ENCODE measurements around the gene RGS6.

The RGS6 gene

DNA sequence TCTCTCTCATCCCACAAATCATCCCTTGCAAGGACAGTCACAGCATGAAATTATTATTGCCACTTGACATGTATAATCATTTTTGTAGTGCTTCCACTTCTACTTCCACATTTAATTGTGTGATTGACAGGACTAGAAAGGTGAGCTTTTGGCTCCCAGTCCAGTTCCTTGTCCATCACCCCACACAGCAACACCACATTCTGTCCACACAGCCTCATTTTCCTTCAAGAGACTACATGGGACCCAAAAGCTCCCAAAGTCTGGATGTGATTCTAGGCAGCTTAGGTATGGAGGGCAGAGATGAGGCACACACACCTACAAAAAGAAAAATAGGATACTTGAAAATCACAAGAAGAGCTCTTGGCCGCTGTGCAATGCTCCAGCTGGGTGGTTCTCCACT is 595.4 kb downstream of the RGS6 start:
- DNase-seq (ENCODE audit: low read depth): no peak

GRCh38 chr14:72528059-72528862 is 596.0 kb downstream of the RGS6 start:
- no peak for DNase-seq (ENCODE audit: low read depth)

DNA sequence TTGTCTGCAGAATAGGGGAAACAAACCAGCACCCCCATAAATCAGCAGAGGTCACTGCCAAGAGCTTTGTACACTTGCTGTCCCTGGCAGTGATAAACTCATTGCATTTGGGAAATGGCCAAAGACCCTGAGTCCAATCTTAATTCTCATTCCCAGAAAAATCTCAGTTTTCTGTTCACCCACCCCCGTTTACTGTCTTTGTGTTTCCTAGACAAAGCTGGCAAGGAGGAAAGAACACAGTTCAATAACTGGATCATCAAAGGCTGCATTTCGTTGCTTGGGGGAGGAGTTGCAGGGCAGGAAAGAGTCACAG is 596.6 kb downstream of the RGS6 start:
- no peak for DNase-seq (ENCODE audit: low read depth)

GRCh38 chr14:72532686-72533454 is 600.6 kb downstream of the RGS6 start:
- no peak for DNase-seq (ENCODE audit: low read depth)

DNA sequence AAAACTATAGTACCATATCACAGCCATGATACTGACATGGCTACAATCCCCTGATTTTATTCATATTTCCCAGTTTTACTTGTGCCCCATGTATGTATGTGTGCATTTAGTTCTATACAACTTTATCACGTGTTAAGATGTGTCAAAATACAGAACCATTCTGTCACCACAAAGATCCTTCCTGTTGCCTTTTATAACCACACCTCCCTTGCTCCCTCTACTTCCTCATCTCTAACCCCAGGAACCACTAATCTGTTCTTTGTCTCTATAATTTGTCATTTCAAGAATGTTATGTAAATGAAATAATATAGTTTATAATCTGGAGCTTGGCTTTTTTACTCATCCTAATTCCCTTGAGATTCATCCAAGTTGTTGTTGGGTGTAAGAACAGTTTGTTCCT is 603.3 kb downstream of the RGS6 start:
- DNase-seq (ENCODE audit: low read depth): no peak

DNA sequence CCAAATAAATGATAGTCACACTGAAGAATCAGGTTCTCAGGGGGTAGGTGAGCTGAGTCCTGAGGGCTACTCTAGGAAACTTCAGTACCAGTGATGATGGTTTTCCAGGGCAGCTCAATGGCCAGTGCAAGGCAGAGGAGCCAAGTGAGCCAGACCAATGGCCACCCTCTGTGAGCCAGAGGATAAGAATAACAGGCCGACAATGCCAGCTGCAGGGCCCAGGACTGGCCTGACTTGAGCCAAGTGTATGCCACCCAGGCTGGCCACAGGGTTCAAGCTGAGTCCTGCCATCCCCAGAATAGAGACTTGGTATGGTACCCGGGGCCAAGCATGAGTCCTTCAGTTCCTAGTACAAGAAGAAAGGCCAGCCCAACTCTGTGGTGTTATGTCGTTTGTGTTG is 606.2 kb downstream of the RGS6 start:
- DNase-seq (ENCODE audit: low read depth): no peak

DNA sequence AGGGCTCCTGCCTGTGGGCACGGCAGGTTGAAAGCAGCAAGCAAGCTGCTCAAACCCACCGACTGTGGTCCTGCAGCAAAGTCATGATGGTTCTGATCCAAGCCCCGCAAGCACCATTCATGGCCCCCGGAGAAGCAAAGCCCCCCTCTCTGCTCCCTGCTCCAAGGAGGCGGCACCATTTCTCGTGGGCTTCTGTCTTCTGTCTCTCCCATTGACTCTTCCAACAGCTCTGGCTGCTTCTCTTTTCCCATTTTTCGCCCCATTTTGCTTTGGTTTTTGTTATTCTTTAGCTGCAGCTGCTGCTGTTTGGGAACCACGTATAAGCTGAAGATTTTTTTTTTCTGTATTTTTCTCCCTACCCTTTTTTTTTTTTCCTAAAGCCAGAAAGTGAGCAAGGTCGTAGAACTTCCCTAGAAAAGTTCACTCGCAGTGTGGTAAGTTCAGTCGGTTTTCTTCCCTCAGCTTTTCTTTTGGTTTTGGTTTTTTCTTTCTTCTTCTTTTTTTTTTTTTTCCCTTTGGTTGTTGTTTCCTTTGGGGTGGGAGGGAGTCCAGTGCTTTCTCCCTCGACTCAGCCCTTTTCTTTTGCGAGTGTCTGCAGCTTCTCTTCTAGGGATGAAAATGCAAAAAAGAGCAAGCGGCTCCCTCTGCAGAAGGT is 607.6 kb downstream of the RGS6 start:
- no peak for DNase-seq (ENCODE audit: low read depth)

GRCh38 chr14:72540836-72541235 is 608.6 kb downstream of the RGS6 start:
- no peak for DNase-seq (ENCODE audit: low read depth)

DNA sequence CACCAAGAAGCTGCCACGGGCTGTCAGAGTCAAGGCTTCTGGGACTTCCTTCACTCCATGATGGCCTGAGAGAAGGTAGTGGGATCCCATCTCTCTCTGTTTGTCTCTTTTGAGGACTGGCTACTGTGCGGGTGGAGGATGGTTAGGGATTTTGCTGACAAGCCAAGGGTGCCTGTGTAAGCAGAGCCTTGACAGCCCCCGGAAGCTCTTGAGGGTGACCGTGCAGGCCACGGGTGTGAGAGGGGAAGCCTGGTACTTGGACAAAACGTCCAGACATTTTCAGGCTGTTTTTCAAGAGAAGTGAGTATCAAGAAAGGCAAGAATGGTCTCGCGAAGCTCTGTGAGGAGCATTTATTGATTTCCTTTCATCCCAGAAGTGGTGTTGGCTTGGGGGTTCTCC is 609.3 kb downstream of the RGS6 start:
- DNase-seq (ENCODE audit: low read depth): no peak

GRCh38 chr14:72543341-72543740 is 611.1 kb downstream of the RGS6 start:
- DNase-seq (ENCODE audit: low read depth): no peak

- no peak for DNase-seq (ENCODE audit: low read depth)
Observed at GRCh38 chr14:72544615-72545387, 612.6 kb downstream of the RGS6 start.

DNA sequence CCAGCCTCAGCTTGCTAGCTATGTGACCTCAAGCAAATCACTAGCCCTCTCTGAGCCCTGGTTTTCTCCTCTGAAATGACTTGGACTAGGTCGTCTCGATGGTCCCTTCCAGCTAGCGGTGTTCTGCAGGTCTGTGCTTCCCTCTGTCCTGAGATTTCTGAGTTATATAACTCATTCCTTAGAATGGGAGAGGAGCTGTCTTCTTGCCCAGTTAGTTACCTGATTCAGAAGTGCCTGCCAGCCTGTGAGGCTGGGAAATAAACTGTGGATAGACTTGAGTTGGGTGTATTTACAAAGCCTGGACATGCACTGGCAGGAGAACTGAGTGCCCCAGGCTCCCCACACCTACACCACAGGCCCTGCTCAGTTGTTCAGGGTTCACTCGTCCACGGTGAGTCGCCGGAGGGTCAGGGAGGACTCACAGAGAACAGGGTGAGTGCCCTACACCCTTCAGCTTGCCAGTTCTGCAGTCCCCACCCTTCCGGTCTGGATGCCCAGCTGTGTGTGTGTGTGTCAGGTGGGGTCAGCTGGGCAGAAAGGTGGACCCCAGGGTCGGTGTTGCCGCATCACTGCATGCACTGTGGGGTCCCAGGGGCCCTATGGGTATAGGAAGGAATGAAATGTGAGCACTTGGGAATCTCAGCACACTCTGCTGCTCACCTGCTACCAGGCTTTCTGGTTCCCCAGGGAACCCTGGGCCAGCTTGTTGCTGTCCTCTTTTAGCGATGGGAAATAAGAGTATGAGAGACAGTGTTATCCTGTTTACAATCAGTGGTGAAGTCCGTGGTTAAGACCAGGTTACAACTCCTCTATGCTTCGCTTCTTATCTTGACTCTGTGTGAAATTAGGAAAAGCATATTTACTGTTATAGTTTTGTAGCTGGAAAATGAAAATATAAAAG is 613.4 kb downstream of the RGS6 start:
- no peak for DNase-seq (ENCODE audit: low read depth)

DNA sequence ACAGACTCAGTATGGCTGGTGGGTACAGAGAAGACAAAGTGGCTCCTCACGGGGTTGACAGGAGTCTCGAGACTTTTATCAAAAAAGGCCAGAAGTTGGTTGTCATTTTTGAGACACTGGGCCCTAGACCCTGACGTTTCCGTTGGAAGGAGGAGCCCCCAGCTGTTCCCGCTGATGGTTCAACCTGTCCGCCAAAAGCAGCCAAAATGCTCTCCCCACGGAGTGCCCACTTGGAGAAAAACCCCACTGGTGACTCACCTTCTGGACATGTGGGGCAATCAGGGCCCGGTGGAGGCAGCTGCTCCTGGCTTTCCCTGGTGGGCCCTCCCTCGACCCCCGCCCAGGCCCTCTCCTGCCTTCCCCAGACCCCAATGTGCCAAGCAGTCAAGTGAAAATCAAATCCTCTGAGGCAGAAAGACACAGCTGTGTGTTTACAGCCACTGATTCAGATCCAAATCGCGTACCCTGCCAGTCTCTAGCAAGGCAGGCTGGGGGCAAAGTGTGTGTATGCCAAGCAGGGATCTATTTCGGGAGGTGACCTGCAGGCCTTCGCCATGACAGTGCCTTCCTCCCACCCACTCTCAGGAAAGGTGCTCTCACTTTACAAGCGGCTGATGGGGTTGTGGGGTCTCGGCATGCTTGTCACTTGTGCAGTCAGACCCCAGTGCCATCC is 614.3 kb downstream of the RGS6 start:
- no peak for DNase-seq (ENCODE audit: low read depth)

DNA sequence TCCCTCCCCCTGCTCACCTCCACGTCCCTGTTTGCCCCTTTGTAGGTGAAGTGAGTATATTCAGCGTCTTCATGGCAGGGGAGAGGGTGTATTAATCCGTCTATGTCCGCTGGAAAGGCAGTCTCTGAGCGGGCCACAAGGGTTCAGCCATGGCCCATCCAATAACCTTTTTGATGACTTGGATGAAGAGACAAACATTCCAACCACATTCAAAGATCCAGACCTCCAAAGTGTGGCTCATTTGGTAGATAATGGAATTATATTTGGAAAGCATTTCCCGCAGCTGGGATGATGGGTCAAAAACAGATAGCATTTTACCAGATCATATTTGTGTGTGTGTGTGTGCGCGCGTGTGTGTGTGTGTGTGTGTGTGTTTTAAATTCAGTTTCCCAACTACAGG is 615.8 kb downstream of the RGS6 start:
- no peak for DNase-seq (ENCODE audit: low read depth)

DNA sequence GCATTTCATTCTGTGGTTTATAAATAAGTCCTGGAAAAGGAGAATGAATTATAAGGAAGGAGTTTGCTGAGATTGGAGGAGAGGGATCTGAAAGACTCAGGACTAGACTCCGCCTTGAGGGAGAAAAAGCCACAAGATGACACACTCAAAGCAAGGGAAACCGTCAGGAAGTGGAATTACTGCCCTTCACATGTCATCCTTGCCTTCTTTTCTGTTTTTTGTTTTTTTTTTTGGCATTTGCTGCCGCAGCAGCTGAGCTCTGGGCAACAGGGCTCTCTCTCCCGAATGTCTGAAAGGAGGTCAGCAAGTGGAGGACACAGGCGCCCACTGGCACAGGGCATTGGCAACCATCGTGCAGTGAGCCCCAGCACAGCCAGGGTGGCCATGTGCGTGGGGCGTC is 616.8 kb downstream of the RGS6 start:
- no peak for DNase-seq (ENCODE audit: low read depth)

- no peak for DNase-seq (ENCODE audit: low read depth)
Observed at GRCh38 chr14:72549854-72550253, 617.6 kb downstream of the RGS6 start.

GRCh38 chr14:72550513-72550912 is 618.3 kb downstream of the RGS6 start:
- no peak for DNase-seq (ENCODE audit: low read depth)

DNA sequence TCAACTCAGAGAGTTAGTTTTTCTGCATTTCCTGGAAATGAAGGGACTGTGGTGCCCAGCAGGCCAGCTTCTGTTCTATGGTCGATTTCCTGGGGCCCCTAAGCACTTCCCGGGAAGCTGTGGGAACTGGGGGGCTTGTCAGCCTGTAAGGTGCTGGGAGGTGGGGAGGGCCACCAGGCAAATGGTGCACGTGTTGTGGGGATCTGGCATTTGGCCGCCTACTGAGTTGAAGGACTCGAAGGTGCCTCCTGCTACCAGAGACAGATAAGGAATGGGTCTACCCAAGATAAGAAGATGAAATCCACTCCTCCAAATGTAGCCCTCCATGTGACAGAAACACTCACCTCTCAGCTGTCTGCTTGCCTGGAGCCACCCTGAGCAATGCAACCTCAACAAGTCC is 620.0 kb downstream of the RGS6 start:
- no peak for DNase-seq (ENCODE audit: low read depth)

GRCh38 chr14:72553161-72553560 is 620.9 kb downstream of the RGS6 start:
- DNase-seq (ENCODE audit: low read depth): no peak

DNA sequence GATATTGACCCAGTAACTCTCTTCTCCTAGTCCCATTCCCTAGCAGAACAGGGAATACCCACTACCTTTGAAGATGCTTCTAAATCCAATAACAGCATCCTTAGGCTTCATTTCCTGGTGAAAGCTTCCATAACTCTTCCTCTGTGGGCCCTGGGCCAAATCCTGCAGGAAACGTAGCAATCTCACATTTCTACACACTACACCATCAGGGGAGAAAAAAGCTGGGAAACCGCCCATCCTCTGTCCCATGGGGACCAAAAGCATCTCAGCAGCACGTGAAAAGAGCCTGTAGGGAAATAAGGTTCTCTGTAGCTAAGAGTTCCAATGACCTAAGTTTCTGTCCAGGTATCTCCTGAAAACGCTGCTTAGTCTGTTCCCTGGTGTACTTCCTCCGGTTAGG is 621.4 kb downstream of the RGS6 start:
- DNase-seq (ENCODE audit: low read depth): no peak

DNA sequence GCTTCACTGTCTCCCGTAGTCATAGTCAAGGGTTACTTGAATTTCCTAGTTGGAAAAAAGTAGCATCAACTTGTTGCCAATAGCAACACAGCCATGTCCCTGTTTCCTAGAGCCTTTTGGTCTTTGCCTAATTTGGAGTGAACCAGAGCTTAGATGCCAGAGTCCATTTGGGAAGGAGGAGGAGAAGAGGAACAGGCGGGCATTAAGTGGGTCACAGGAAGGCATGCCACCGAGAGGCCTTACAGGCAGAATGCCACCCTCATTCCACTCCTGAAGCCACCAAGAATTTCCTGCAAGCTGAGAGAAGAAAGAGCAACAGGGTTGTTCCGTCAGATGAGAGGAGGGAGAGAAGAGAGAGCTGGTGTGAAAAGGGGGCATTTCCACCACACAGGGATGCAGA is 622.2 kb downstream of the RGS6 start:
- DNase-seq (ENCODE audit: low read depth): no peak
